Uterus (tissue), 4 donors: ENCODE results near the gene EVI5L. TPM values are rescaled to one million over a fixed set of nuclear protein-coding genes. Genes with fewer than 3 reads are reported as not detected.
A peak's percentile ranks its signal among the peaks of the same experiment; 100 is the strongest.
"Not testable (repeated sequence)": the region's sequence is repeated elsewhere in the genome, so short reads cannot be mapped to it uniquely, and the experiment has no call there.

Experiments
- DNase-seq, 2 donors: peaks; one replicate each; pipeline ENCODE4 v3.0.0-alpha.2; 2019 to 2020
- H3K27ac ChIP-seq, 2 donors: fragments of 200-600 bp; sonication (generic); 1 replicate in 1 of 2; 2 replicates in 1 of 2; pipeline ENCODE4 v1.5.1; 2016 to 2018
- H3K27me3 ChIP-seq, 2 donors: fragments of 200-600 bp; sonication (generic); one replicate each; pipeline ENCODE4 v1.5.1; 2018 to 2019; ENCODE audit warnings: control low read depth in 1 of 2
- H3K36me3 ChIP-seq, 2 donors: fragments of 200-600 bp; sonication (generic); one replicate each; pipeline ENCODE4 v1.5.1; 2019; ENCODE audit warnings: control low read depth in 1 of 2
- H3K4me1 ChIP-seq, 2 donors: fragments of 200-600 bp; sonication (generic); one replicate each; pipeline ENCODE4 v1.5.1; 2018 to 2019; ENCODE audit warnings: control low read depth in 1 of 2
- H3K4me3 ChIP-seq, 2 donors: fragments of 200-600 bp; sonication (generic); 1 replicate in 1 of 2; 2 replicates in 1 of 2; pipeline ENCODE4 v1.5.1; 2018 to 2019; ENCODE audit warnings: mild to moderate bottlenecking in 1 of 2
- H3K9me3 ChIP-seq, 2 donors: fragments of 200-600 bp; sonication (generic); one replicate each; pipeline ENCODE4 v1.5.1; 2019; ENCODE audit warnings: control low read depth in 1 of 2
- CTCF ChIP-seq, 4 experiments: fragments of 200-600 bp in 2 of 4; fragments of 450-650 bp in 2 of 4; sonication (generic) in 2 of 4; IDR thresholded peaks; one replicate each; pipeline ENCODE4 v1.5.1; 2016 to 2019; ENCODE audit warnings: antibody characterized with exemption in 4 of 4, mild to moderate bottlenecking in 2 of 4, moderate library complexity in 1 of 4
- POLR2A ChIP-seq, 2 donors: fragments of 450-650 bp; IDR thresholded peaks; one replicate each; pipeline ENCODE4 v1.6.1; 2016; ENCODE audit warnings: antibody characterized with exemption in 2 of 2, mild to moderate bottlenecking in 1 of 2, moderate library complexity in 1 of 2
- intact Hi-C: fragments of 100-400 bp; cut with DNase I; formaldehyde crosslinking; loops from one replicate; pipeline ENCODE4 v1.15.1; 2023; ENCODE audit warnings: low total_unique reads
- total RNA-seq, 4 donors: library from RNA; depleted of rRNA in 3 of 4; stranded (reverse); fragments of >200 nt in 3 of 4; gene quantifications; one replicate each; pipeline versions ENCODE4 v1.1.0 to v1.2.4, GENCODE V29; 2014 to 2023
- donor health status: DM: yes; HTN: yes; CAD: no.

Gene EVI5L
- total RNA-seq, 4 donors from 2014 or later, result 9.1 to 14.9 (median 12.4) TPM

- TF ChIP-seq CTCF (IDR thresholded peaks at IDR 0.05) (no peak), POLR2A (IDR thresholded peaks at IDR 0.05) (no peak)
- H3K36me3 ChIP-seq, result no peaks in the 10 kb centered on the region
- intact Hi-C loops, result no loop called here
- no peak overlapping the region for H3K4me3 ChIP-seq
- DNase-seq, result no peak
- H3K27me3 ChIP-seq, result peaks cover 10 to 19% of the 10 kb centered on the region in 2 donors
- no peaks in the 10 kb centered on the region for H3K4me1 ChIP-seq
- no peaks in the 10 kb centered on the region for H3K9me3 ChIP-seq
- no peak overlapping the region for H3K27ac ChIP-seq
Observed at GRCh38 chr19:7792281-7792680, 37.7 kb upstream of the EVI5L start.

- H3K27me3 ChIP-seq, result peaks cover 10 to 17% of the 10 kb centered on the region in 2 donors
- intact Hi-C loops, H3K9me3 ChIP-seq, H3K4me1 ChIP-seq, H3K27ac ChIP-seq, H3K36me3 ChIP-seq, H3K4me3 ChIP-seq, DNase-seq: not testable (repeated sequence)
Observed at GRCh38 chr19:7792701-7793100, 37.3 kb upstream of the EVI5L start.

GRCh38 chr19:7793493-7793892 is 36.5 kb upstream of the EVI5L start:
- intact Hi-C loops, result no loop called here
- TF ChIP-seq POLR2A (IDR thresholded peaks at IDR 0.05) (no peak), CTCF (IDR thresholded peaks at IDR 0.05) (no peak)
- Histone ChIP-seq H3K36me3 (no peaks in the 10 kb centered on the region), H3K4me3 (no peak overlapping the region), H3K9me3 (no peaks in the 10 kb centered on the region), H3K27me3 (peaks cover 10% of the 10 kb centered on the region in 2 donors), H3K4me1 (no peaks in the 10 kb centered on the region), H3K27ac (no peak overlapping the region)
- no peak for DNase-seq

GRCh38 chr19:7795555-7796161 is 34.4 kb upstream of the EVI5L start:
- no peak for TF ChIP-seq CTCF (IDR thresholded peaks at IDR 0.05)
- no peak for TF ChIP-seq POLR2A (IDR thresholded peaks at IDR 0.05)
- Histone ChIP-seq H3K4me1 (no peaks in the 10 kb centered on the region), H3K27me3 (no peaks in the 10 kb centered on the region), H3K4me3 (no peak overlapping the region), H3K36me3 (no peaks in the 10 kb centered on the region), H3K9me3 (no peaks in the 10 kb centered on the region), H3K27ac (no peak overlapping the region)
- intact Hi-C loops, result no loop called here
- DNase-seq, result no peak

- DNase-seq, result peak; percentile 43 to 44
- intact Hi-C loops, result no loop called here
- Histone ChIP-seq H3K36me3 (no peaks in the 10 kb centered on the region), H3K4me3 (no peak overlapping the region), H3K4me1 (no peaks in the 10 kb centered on the region), H3K27me3 (no peaks in the 10 kb centered on the region), H3K27ac (no peak overlapping the region), H3K9me3 (no peaks in the 10 kb centered on the region)
- no peak for TF ChIP-seq POLR2A (IDR thresholded peaks at IDR 0.05)
- TF ChIP-seq CTCF (IDR thresholded peaks at IDR 0.05), result peak; percentile 31 to 73 (median 62)
Observed at GRCh38 chr19:7799640-7800355, 30.2 kb upstream of the EVI5L start.
